BE2C (cell line): ENCODE results near the gene MAP3K15.

Source experiments
- DNase-seq: peaks from one replicate; pipeline ENCODE4 v3.0.0-alpha.2; 2020
- H3K27me3 ChIP-seq: fragments of 250-450 bp; sonication (Bioruptor Pico); 2 replicates; pipeline ENCODE4 v1.5.1; 2020; ENCODE audit warnings: mild to moderate bottlenecking
- H3K36me3 ChIP-seq: fragments of 250-450 bp; sonication (Bioruptor Pico); 2 replicates; pipeline ENCODE4 v1.5.1; 2020; ENCODE audit warnings: mild to moderate bottlenecking
- H3K4me1 ChIP-seq: fragments of 250-450 bp; sonication (Bioruptor Pico); 2 replicates; pipeline ENCODE4 v1.5.1; 2020
- H3K4me3 ChIP-seq: 2 replicates; pipeline ENCODE4 v1.5.1; 2011; ENCODE audit warnings: low read depth, low read length
- H3K9me3 ChIP-seq: fragments of 250-450 bp; sonication (Bioruptor Pico); 2 replicates; pipeline ENCODE4 v1.5.1; 2020
- TF ChIP-seq, protein P1 (sequence below): IDR thresholded peaks from 2 replicates; pipeline ENCODE4 v1.5.1; 2012; ENCODE audit warnings: mild to moderate bottlenecking, low read depth, low read length

The MAP3K15 gene

GRCh38 chrX:19344661-19345060 lies 170.6 kb downstream of the MAP3K15 start:
- no peaks in the 10 kb centered on the region for H3K4me1 ChIP-seq
- no peaks in the 10 kb centered on the region; the same call in 1 of the 2 replicates for H3K36me3 ChIP-seq
- peak overlapping the region; percentile 84 for H3K4me3 ChIP-seq
- DNase-seq, result no peak
- TF ChIP-seq, protein P1, sequence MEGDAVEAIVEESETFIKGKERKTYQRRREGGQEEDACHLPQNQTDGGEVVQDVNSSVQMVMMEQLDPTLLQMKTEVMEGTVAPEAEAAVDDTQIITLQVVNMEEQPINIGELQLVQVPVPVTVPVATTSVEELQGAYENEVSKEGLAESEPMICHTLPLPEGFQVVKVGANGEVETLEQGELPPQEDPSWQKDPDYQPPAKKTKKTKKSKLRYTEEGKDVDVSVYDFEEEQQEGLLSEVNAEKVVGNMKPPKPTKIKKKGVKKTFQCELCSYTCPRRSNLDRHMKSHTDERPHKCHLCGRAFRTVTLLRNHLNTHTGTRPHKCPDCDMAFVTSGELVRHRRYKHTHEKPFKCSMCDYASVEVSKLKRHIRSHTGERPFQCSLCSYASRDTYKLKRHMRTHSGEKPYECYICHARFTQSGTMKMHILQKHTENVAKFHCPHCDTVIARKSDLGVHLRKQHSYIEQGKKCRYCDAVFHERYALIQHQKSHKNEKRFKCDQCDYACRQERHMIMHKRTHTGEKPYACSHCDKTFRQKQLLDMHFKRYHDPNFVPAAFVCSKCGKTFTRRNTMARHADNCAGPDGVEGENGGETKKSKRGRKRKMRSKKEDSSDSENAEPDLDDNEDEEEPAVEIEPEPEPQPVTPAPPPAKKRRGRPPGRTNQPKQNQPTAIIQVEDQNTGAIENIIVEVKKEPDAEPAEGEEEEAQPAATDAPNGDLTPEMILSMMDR, result no peak
- H3K27me3 ChIP-seq, result no peaks in the 10 kb centered on the region
- H3K9me3 ChIP-seq, result no peaks in the 10 kb centered on the region

DNA sequence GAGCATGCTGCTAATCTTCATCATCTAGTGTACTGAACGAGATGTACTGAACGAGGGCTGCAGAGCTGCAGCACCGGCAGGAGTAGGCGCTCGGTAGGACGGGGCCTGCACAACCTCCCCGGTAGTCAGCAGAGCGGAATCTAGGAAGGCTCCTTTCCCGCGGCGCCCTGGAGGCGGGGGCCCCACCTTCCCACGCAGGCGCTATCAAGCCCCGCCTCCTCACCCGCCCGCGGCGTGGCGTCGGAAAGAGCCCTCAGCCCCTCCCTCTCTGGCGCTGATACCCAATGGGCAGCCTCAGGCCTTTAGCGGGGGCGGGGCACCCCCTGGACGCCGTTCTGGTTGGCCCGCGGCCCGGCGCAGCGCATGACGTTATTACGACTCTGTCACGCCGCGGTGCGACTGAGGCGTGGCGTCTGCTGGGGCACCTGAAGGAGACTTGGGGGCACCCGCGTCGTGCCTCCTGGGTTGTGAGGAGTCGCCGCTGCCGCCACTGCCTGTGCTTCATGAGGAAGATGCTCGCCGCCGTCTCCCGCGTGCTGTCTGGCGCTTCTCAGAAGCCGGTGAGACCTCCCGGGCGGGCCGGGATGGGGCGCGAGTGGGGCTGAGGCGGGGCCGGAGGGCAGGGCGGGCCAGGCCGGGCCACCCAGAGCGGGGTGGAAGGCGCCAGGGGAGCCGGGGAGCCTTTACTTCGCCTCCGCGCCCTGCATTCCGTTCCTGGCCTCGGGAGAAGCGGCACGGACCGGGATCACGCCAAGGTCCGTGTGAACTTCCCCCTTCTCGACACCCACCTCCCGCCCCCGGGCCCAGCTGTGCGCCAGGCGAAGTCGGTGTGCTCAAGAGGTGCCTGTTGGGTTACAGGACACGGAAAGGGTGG lies 171.5 kb downstream of the MAP3K15 start, which contains the start of gene PDHA1:
Gene PDHA1 (plus strand): TSS at position 393 of the 874 bp plus-strand sequence. CDS start 111 bp downstream, at position 504.
- H3K36me3 ChIP-seq, result no peaks in the 10 kb centered on the region
- peak within 1 kb of the TSS; percentile 84 for H3K4me3 ChIP-seq
- H3K27me3 ChIP-seq, result no peaks in the 10 kb centered on the region
- no peaks in the 10 kb centered on the region for H3K9me3 ChIP-seq
- no peaks in the 10 kb centered on the region for H3K4me1 ChIP-seq
- DNase-seq, result peak; percentile 94
- TF ChIP-seq, protein P1, result no peak

GRCh38 chrX:19343085-19343534 lies 172.2 kb downstream of the MAP3K15 start:
- Histone ChIP-seq H3K4me3 (peak overlapping the region; percentile 54), H3K4me1 (no peaks in the 10 kb centered on the region), H3K36me3 (no peaks in the 10 kb centered on the region), H3K27me3 (no peaks in the 10 kb centered on the region), H3K9me3 (no peaks in the 10 kb centered on the region)
- no peak for DNase-seq
- TF ChIP-seq, protein P1, result no peak

GRCh38 chrX:19342331-19342906 lies 172.9 kb downstream of the MAP3K15 start:
- no peak for DNase-seq
- Histone ChIP-seq H3K9me3 (no peaks in the 10 kb centered on the region), H3K4me3 (no peak overlapping the region), H3K4me1 (no peaks in the 10 kb centered on the region), H3K27me3 (no peaks in the 10 kb centered on the region), H3K36me3 (no peaks in the 10 kb centered on the region)
- TF ChIP-seq, protein P1, result no peak

GRCh38 chrX:19334945-19335626 lies 180.2 kb downstream of the MAP3K15 start:
- DNase-seq, result peak; percentile 30
- H3K4me1 ChIP-seq, result peaks cover 15% of the 10 kb centered on the region; the same call in 1 of the 2 replicates
- no peaks in the 10 kb centered on the region; the same call in 1 of the 2 replicates for H3K9me3 ChIP-seq
- no peaks in the 10 kb centered on the region for H3K27me3 ChIP-seq
- TF ChIP-seq, protein P1, result peak; percentile 76
- no peak overlapping the region for H3K4me3 ChIP-seq
- no peaks in the 10 kb centered on the region for H3K36me3 ChIP-seq
